Activated effector memory CD4-positive, alpha-beta T cell treated with Interleukin-2 at 50 U/mL for 16 hours (primary cell): Measurements from ENCODE around the gene CMSS1.

ENCODE experiments used
- DNase-seq: peaks from one replicate; pipeline ENCODE4 v3.0.0-alpha.2; 2020

Gene CMSS1

DNA sequence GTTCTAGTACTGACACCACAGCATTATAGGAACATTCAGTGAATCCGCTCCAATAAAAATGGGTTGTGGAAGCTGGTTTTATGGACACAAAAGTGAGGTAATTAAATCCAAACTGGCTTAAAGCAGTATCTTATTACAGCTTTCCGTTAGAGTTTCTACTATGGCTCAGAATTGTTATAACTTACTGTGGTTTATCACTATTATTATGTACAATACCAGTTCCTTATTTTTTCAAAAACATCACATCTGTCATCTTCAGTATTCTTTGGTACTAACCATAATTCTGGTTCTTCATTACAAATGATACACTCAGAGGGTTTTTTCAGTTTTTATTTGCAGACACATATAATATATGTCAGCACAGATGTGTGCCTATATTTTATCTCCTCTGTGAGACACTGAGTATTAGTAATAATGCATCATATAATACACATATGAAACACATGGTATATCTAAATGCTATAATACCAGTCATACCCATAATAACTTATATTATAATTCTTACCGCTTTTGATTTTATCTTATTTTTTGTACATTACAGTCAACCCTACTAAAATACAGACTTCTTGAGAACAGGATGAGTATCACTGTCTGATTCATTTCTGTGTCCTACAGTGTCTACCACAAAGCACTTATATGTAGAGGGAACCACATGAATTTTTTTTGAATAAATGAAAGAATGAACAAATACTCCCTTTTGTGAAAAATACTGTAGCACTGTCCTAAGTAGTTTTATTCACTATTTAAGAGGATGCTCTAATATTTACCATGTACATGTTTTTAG is 39.0 kb downstream of the CMSS1 start:
- DNase-seq: no peak

GRCh38 chr3:99857278-99857677 is 39.6 kb downstream of the CMSS1 start:
- no peak for DNase-seq

DNA sequence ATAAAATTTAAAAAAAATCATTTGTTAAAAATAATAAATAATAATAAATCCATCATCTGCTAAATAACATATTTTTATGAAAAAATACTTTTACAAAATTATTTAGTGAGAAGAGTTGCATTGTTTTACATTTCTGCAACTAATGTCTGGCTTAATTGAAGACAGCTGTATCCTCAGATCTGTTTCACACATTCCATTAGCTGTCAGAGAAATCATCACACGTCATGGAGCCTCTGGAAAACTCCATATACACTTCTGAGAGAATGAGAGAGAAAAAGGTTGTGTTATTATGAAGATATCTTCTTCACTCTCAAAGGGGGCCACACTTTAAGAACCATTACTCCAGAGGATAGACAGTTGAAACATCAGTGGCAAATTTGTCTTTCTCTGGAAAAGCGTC is 40.8 kb downstream of the CMSS1 start:
- DNase-seq: no peak

GRCh38 chr3:99859825-99860224 is 42.2 kb downstream of the CMSS1 start:
- no peak for DNase-seq

DNA sequence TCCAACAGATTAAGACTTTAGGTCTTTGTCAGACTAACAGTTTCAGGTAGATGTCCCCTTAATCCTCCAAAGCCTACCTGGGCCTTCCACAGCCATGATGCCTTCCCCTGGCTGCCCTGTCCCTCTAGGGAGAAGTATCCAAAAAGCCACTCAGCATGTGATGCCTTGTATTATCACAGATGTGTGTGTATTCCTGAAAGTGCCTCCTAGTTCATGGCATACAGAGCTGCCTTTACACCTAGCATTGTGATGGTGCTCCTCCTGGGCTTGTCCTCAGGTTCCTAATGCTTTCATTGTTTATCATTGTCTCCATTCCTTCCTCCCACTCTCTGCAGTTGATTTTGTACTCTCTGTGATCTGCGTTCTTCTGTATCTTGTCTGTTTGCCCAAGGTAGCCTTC is 43.6 kb downstream of the CMSS1 start:
- no peak for DNase-seq

DNA sequence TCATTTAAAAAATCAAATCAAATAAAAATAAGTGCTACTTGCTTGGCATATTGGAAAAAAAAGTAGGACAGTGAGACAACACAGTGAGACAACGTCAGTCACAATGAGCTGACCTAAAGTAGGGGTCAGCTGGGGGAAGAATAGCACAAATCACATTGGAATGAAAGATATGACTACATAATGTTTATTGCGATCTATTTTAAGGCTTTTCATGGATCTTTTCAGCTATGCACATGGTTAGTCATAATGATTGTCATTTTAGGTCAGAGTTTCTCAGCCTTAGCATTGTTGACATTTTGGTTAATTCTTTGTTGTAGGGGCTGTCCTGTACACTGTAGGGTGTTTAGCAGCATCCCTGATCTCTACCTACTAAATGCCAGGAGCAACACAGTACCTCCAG is 44.5 kb downstream of the CMSS1 start:
- no peak for DNase-seq

- DNase-seq: no peak
These were observed 45.3 kb downstream of the CMSS1 start for GRCh38 chr3:99863002-99863401.

DNA sequence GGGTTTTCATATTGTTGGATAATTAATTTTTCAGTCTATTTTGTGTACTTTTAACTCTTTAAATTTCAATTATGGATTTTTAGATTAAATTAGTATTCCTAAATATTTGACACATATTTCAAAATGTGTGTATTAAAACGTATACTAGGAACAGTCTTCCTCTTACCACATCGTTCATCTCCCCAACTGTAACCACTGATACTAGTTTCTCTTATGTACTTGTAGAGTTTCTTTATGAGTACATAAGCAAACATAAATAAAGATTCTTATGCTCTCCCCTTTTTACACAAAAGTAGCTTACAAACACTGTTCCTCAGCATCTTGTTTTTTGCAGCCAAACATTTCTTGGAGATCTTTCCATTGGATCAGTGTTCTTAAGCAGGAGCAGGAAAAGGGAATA is 45.9 kb downstream of the CMSS1 start:
- no peak for DNase-seq

DNA sequence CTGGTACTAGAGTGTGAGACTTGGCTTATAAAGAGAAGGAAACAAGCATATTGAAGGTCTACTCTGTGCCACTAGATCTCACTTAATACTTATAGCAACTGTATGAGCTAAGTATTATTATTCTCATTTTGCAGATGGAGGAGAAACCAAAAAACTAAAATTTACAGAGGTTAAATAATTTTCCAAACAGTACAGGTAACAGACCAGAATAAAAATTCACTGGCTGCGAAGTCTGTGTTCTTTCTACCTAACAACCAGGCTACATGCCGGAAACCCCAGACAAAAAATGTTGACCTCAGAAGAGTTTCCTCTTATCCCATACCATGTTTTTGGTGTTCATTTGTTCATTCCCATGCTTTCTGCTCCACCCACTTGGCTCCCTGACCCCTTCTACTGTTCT is 46.6 kb downstream of the CMSS1 start:
- DNase-seq: no peak

GRCh38 chr3:99865321-99865720 is 47.7 kb downstream of the CMSS1 start:
- DNase-seq: no peak

GRCh38 chr3:99866261-99866761 is 48.6 kb downstream of the CMSS1 start:
- DNase-seq: no peak

- DNase-seq: no peak
These were observed 50.1 kb downstream of the CMSS1 start for GRCh38 chr3:99867594-99868310.

GRCh38 chr3:99868311-99868646 is 50.6 kb downstream of the CMSS1 start:
- no peak for DNase-seq

DNA sequence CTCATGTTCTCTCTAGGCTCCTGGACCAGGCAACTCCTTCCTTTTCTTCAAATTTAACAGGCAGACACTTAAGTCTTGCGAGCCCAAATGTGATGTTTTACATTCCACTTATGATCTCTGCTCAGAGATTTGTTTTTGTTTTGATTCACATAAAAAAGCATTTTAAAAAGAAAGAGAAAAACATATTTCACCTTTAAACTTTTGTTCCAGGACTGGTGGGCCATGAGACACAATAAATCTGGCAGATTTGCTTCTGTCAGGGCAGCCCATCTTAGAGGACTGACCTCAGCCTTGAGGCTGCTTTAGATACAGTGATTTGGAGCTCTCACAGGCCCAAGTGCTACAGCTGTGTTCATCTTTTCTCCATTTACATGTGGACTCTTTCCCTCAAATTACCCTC is 52.0 kb downstream of the CMSS1 start:
- no peak for DNase-seq

- no peak for DNase-seq
These were observed 53.0 kb downstream of the CMSS1 start for GRCh38 chr3:99870712-99871111.

- no peak for DNase-seq
These were observed 53.8 kb downstream of the CMSS1 start for GRCh38 chr3:99871231-99872045.

- DNase-seq: no peak
These were observed 55.2 kb downstream of the CMSS1 start for GRCh38 chr3:99872923-99873254.

DNA sequence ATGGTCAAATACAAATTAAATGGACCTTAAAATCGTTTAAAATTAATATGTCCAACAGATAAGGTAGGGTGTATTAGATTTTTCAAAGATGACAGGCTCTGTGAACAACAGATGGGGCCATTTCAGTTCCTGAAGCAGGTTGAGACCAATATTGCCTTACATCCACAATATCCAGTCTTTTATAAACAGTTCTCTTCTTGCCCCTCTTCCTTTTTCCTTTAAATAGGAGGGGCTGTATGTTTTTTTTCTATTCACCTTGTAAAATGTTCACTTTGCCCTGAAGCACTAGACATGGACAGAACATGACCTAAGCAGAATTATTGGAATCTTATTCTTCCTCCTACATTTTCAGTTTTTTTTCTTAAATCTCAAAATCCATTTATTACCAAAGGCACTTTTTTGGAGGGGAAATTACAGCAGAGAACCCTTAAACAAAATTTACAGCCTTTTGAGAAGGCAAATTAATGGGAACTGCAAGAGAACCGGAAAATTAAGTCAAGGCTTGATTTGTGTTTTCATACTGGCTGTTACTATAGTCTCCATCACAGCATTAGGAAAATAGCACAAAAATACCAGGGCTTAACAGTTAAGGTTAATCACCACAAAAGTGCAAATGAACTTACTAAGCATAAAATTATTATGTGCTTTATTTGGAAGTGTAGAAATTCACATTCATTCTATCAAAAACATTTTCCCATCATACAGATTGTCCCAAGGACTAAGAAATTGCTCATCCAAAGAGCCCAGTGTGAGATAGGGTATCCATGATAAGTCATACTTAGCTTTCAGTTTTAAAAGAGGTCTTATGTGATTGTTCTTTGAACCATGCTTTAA is 55.8 kb downstream of the CMSS1 start:
- DNase-seq: no peak

DNA sequence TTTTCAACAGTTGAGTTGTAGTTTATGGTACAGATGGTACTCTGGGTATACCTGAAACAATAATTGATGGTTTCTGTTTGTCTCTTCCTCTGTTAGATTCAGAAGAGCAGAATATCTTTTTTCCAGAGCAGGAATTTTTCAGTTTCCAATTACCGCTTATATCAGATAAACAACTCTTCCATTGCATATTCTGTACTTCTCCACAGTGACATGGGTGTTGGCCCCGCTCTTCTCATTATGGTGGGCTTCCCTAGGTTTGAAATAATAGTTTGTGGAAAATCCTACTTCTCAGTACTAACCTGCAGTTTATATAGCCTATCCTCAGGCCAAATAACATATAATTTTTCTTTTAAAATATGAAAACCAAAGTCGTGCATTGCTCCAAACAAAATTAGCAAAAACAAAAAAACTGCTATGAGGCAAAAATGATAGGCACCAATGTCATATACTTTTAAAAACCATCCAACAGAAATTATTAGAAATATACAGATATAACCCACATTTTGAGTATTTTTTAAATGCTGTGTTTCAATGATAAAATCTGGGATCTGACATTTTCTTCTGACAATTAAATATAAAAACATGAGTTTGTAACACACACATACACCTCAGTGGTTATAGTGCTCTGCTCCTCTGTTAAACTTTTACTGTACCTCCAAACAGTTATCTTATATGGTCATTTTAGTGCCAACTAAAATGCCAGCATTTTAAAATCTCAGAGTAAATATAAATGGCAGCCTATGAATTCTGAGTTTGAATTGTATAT is 56.8 kb downstream of the CMSS1 start:
- no peak for DNase-seq

GRCh38 chr3:99875581-99875928 is 57.9 kb downstream of the CMSS1 start:
- DNase-seq: no peak

- DNase-seq: peak; percentile 50
These were observed 58.5 kb downstream of the CMSS1 start for GRCh38 chr3:99875929-99876841.
